SK-N-SH (cell line): Measurements from ENCODE around the gene TMEM88. TPM values are rescaled to one million over a fixed set of nuclear protein-coding genes. Genes with fewer than 3 reads are reported as not detected.

Source experiments
- CTCF ChIA-PET: fragments of 300-600, 350-600 bp; formaldehyde crosslinking; extraction: SDS; loops from one replicate; lab custom pipeline; 2021; lab: Yijun Ruan, JAX
- POLR2A ChIA-PET: fragments of 350-600 bp; sonication (Branson Sonifier 250); formaldehyde crosslinking; extraction: SDS; loops from one replicate; lab custom pipeline; 2020; ENCODE audit warnings: antibody characterized with exemption, inconsistent platforms; lab: Yijun Ruan, JAX
- DNase-seq: peaks from one replicate; pipeline ENCODE4 v3.0.0; 2012
- H2AFZ ChIP-seq: fragments of 200-600 bp; sonication (generic); 2 replicates; pipeline ENCODE4 v1.8.1; 2016; ENCODE audit warnings: antibody characterized with exemption, mild to moderate bottlenecking, low read depth
- H3F3A ChIP-seq: fragments of 200-600 bp; sonication (generic); replicated peaks from 2 replicates; pipeline ENCODE3; 2016; ENCODE audit warnings: antibody characterized with exemption, mild to moderate bottlenecking; ENCODE audit not compliant: insufficient read depth
- H3K27ac ChIP-seq, 2 experiments: fragments of 200-500 bp in 1 of 2; fragments of 200-600 bp in 1 of 2; sonication (Bioruptor generic) in 1 of 2; sonication (generic), shearing (Covaris generic) in 1 of 2; 2 replicates each; pipeline versions ENCODE4 v1.5.1 to v1.6.1; 2014 to 2016; ENCODE audit warnings: low read depth in 2 of 2, inconsistent platforms in 1 of 2, low read length in 1 of 2, mild to moderate bottlenecking in 1 of 2, mixed read lengths in 1 of 2
- H3K27me3 ChIP-seq: fragments of 200-600 bp; sonication (generic), shearing (Covaris generic); 2 replicates; pipeline ENCODE4 v1.6.1; 2016; ENCODE audit warnings: mixed run types; ENCODE audit not compliant: insufficient read depth
- H3K36me3 ChIP-seq, 2 experiments: fragments of 200-500 bp in 1 of 2; fragments of 200-600 bp in 1 of 2; sonication (Bioruptor generic) in 1 of 2; sonication (generic) in 1 of 2; replicated peaks in 1 of 2; 2 replicates each; pipeline versions ENCODE3 to v1.5.1; 2014 to 2016; ENCODE audit warnings: low read length in 1 of 2, mild to moderate bottlenecking in 1 of 2; ENCODE audit not compliant: insufficient read depth in 2 of 2, control insufficient read depth in 1 of 2
- H3K4me1 ChIP-seq, 2 experiments: fragments of 200-500 bp in 1 of 2; fragments of 200-600 bp in 1 of 2; sonication (Bioruptor generic) in 1 of 2; sonication (generic), shearing (Covaris generic) in 1 of 2; 2 replicates each; pipeline versions ENCODE4 v1.5.1 to v1.6.1; 2014 to 2016; ENCODE audit warnings: low read depth in 1 of 2, low read length in 1 of 2, mixed run types in 1 of 2; ENCODE audit not compliant: insufficient read depth in 2 of 2, control insufficient read depth in 1 of 2
- H3K4me2 ChIP-seq: fragments of 200-600 bp; sonication (generic), shearing (Covaris generic); 2 replicates; pipeline ENCODE4 v1.6.1; 2017; ENCODE audit warnings: mixed run types
- H3K4me3 ChIP-seq, 2 experiments: fragments of 200-500 bp in 1 of 2; fragments of 200-600 bp in 1 of 2; sonication (Bioruptor generic) in 1 of 2; sonication (generic), shearing (Covaris generic) in 1 of 2; 2 replicates each; pipeline versions ENCODE4 v1.5.1 to v1.8.1; 2014 to 2016; ENCODE audit warnings: low read depth in 2 of 2, inconsistent platforms in 1 of 2, low read length in 1 of 2, mild to moderate bottlenecking in 1 of 2, mixed read lengths in 1 of 2, moderate library complexity in 1 of 2
- H3K79me2 ChIP-seq: fragments of 200-600 bp; sonication (generic); 2 replicates; pipeline ENCODE4 v1.8.1; 2017; ENCODE audit warnings: mild to moderate bottlenecking; ENCODE audit not compliant: insufficient read depth
- H3K9ac ChIP-seq: fragments of 200-600 bp; sonication (generic); 2 replicates; pipeline ENCODE4 v1.6.1; 2017; ENCODE audit warnings: mixed run types
- H3K9me2 ChIP-seq: fragments of 200-600 bp; sonication (generic); 2 replicates; pipeline ENCODE4 v1.6.1; 2017; ENCODE audit warnings: mixed run types
- H3K9me3 ChIP-seq: fragments of 200-600 bp; sonication (generic); 2 replicates; pipeline ENCODE4 v1.6.1; 2017; ENCODE audit warnings: mixed run types, mild to moderate bottlenecking, moderate library complexity
- H4K20me1 ChIP-seq: fragments of 200-600 bp; sonication (generic); 2 replicates; pipeline ENCODE4 v1.6.1; 2017; ENCODE audit warnings: mild to moderate bottlenecking, mixed run types; ENCODE audit not compliant: insufficient read depth
- ELF1 ChIP-seq: IDR thresholded peaks from 2 replicates; pipeline ENCODE4 v1.4.0; 2012
- EP300 ChIP-seq, 2 experiments: IDR thresholded peaks; 2 replicates each; pipeline versions ENCODE4 v1.4.0 to v1.6.1; 2012; ENCODE audit warnings: borderline replicate concordance in 1 of 2, low read depth in 1 of 2, low read length in 1 of 2
- EZH2phosphoT487 ChIP-seq: fragments of 200-600 bp; sonication (generic); IDR thresholded peaks from 2 replicates; pipeline ENCODE4 v1.6.1; 2017; ENCODE audit warnings: low read depth, mixed run types, mild to moderate bottlenecking, antibody characterized with exemption, moderate library complexity, borderline replicate concordance
- FOSL2 ChIP-seq: IDR thresholded peaks from 2 replicates; pipeline ENCODE4 v1.4.0; 2012; ENCODE audit warnings: low read depth, mild to moderate bottlenecking, moderate library complexity, borderline replicate concordance
- FOXJ3 ChIP-seq: sonication (generic); formaldehyde crosslinking; IDR thresholded peaks from 2 replicates; pipeline ENCODE4 v1.5.1; 2020; ENCODE audit warnings: mild to moderate bottlenecking, missing genetic modification reagents
- FOXM1 ChIP-seq: IDR thresholded peaks from 2 replicates; pipeline ENCODE4 v1.4.0; 2012; ENCODE audit warnings: low read depth, mild to moderate bottlenecking
- GABPA ChIP-seq: IDR thresholded peaks from 2 replicates; pipeline ENCODE4 v1.4.0; 2012; ENCODE audit warnings: low read depth, mild to moderate bottlenecking
- MAX ChIP-seq: IDR thresholded peaks from 2 replicates; pipeline ENCODE4 v1.4.0; 2012; ENCODE audit warnings: low read depth
- MXI1 ChIP-seq: IDR thresholded peaks from 2 replicates; pipeline ENCODE4 v1.6.1; 2012; ENCODE audit warnings: mild to moderate bottlenecking, low read depth, low read length, improper control_type of control experiment
- NRF1 ChIP-seq: IDR thresholded peaks from 2 replicates; pipeline ENCODE4 v1.6.1; 2012; ENCODE audit warnings: low read depth, mild to moderate bottlenecking, low read length
- POLR2AphosphoS5 ChIP-seq: IDR thresholded peaks from 2 replicates; pipeline ENCODE4 v1.6.1; 2012; ENCODE audit warnings: low read depth, low read length
- TAF1 ChIP-seq: IDR thresholded peaks from 2 replicates; pipeline ENCODE4 v1.6.1; 2012; ENCODE audit warnings: low read depth, mild to moderate bottlenecking, low read length, moderate library complexity, borderline replicate concordance
- TCF12 ChIP-seq: IDR thresholded peaks from 2 replicates; pipeline ENCODE4 v1.4.0; 2012
- TEAD4 ChIP-seq: IDR thresholded peaks from 2 replicates; pipeline ENCODE4 v1.4.0; 2012; ENCODE audit warnings: mild to moderate bottlenecking, borderline replicate concordance; ENCODE audit not compliant: insufficient read depth
- USF2 ChIP-seq: fragments of 150-350 bp; IDR thresholded peaks from 2 replicates; pipeline ENCODE4 v1.6.1; 2017; ENCODE audit warnings: antibody characterized with exemption, low read length, low read depth, borderline replicate concordance
- YY1 ChIP-seq: IDR thresholded peaks from 2 replicates; pipeline ENCODE4 v1.4.0; 2012; ENCODE audit warnings: low read depth, mild to moderate bottlenecking
- WGBS: methylation state at CpG from one replicate; pipeline ENCODE4 v1.1.6; 2017; ENCODE audit warnings: low lambda C conversion rate; 5-methylcytosine and 5-hydroxymethylcytosine counted together
- polyA plus RNA-seq, 3 experiments: library from polyadenylated mRNA; depleted of rRNA; stranded (reverse); fragments of >200 nt; gene quantifications; 2 replicates each; pipeline ENCODE4 v1.2.3, GENCODE V29; 2012
- TF ChIP-seq, protein P1 (sequence below): IDR thresholded peaks from 2 replicates; pipeline ENCODE4 v1.4.0; 2012; ENCODE audit warnings: low read depth, borderline replicate concordance
- TF ChIP-seq, protein P2 (sequence below): fragments of 150-350 bp; IDR thresholded peaks from 2 replicates; pipeline ENCODE4 v1.6.1; 2016; ENCODE audit warnings: mild to moderate bottlenecking, low read depth, low read length

The TMEM88 gene
- polyA plus RNA-seq, 1 of the 3 experiments (the other 2 are of a cell fraction): 1.2 TPM

DNA sequence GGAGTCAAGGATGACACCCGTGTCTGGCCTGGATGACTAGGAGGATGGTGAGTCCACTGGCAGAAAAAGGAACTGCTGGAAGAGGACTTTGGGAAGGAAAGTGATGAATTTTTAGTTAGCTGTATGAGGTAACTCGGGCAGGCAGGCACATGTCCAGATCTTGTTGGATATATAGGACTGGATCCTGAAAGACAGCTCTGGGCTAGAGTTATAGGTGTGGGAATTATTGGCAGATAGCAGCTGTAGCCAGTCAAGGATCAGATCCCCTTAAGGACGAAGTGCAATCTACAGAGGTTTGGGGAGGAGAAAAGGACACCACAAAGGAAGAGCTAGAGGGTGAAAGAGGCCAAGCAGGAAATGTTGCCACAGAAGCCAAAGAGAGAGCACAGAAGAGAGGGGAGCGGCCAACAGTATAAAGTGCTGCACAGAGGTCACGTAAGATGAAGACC, 13.0 kb downstream of the TMEM88 start (continued):
- TF ChIP-seq MAX (no peak), GABPA (no peak)
- TF ChIP-seq, all 33 proteins: peak for 0

DNA sequence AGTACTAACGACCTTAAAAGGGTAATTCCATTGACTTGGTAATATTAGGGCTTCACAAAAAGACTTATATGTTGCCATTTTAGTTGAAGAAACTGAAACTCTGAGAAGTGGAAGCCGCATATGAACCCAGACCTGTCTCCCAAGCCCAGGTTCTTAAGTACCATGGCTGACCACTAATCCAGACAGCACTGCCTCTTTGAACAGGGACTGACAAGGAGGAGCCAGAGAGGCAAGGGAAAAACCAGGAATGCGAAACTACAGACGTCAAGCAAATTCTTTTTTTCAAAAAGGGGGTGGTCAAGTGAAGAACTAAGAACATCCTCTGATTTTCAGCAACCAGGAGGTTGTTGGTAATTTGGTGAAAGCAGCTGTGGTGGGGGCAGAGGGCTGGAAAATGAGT, 18.2 kb downstream of the TMEM88 start:
- H3K36me3 ChIP-seq: peaks cover 14 to 38% of the 10 kb centered on the region in 2 experiments
- H3K4me2 ChIP-seq: no peak overlapping the region
- no peak overlapping the region for H2AFZ ChIP-seq
- peaks cover 4% of the 10 kb centered on the region for H3F3A ChIP-seq
- H3K4me1 ChIP-seq: no peaks in the 10 kb centered on the region
- H4K20me1 ChIP-seq: no peaks in the 10 kb centered on the region
- no peaks in the 10 kb centered on the region for H3K9me3 ChIP-seq
- WGBS: 82% methylated on average over 4 of the region's 4 CpGs
- H3K9me2 ChIP-seq: no peaks in the 10 kb centered on the region
- POLR2A ChIA-PET: no interaction called here
- TF ChIP-seq FOSL2 (no peak), ELF1 (no peak), FOXJ3 (CRISPR knock-in tag) (no peak)
- TF ChIP-seq, all 33 proteins: peak for 0
- DNase-seq: no peak
- H3K27ac ChIP-seq: no peak overlapping the region
- H3K9ac ChIP-seq: no peak overlapping the region
- H3K79me2 ChIP-seq: no peaks in the 10 kb centered on the region
- no peaks in the 10 kb centered on the region for H3K27me3 ChIP-seq
- CTCF ChIA-PET: interaction anchor here (1.3 to 1.6 kb wide), 3 partner anchors 11 to 118 kb away, joined by 3 to 9 read pairs (median 3); partner anchors contain the start of gene NAA38
- no peak overlapping the region for H3K4me3 ChIP-seq

DNA sequence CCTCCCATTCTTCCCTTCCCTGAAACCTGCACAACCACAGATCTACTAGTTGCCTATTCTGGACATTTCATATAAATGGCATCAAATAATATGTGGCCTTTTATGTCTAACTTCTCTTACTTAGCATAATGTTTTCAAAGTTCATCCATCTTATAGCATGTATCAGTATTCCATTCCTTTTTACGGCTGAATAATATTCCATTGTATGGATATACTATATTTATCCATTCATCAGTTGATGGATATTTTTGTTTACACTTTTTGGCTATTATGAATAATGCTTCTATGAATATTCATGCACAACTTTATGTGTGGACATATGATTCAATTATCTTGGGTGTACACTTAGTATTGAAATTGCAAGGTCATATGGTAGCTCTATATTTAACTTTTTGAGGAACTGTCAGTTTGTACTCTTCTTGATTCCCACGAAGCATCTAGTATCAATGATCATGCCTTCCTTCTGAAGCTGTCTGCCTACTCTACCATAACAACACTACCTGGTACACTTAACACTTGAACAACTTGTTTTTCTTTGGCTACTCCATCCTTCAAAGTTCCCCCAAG, 21.0 kb downstream of the TMEM88 start:
- Histone ChIP-seq H3K9ac (no peak overlapping the region), H3K27ac (no peak overlapping the region), H3K9me2 (no peaks in the 10 kb centered on the region), H3K9me3 (no peaks in the 10 kb centered on the region), H3K36me3 (peaks cover 30 to 57% of the 10 kb centered on the region in 2 experiments), H4K20me1 (no peaks in the 10 kb centered on the region), H3K27me3 (no peaks in the 10 kb centered on the region), H3K4me2 (no peak overlapping the region), H3K4me1 (peaks cover 0 to 13% of the 10 kb centered on the region in 2 experiments; a peak in 2 of 4 replicates), H2AFZ (no peak overlapping the region), H3F3A (peaks cover 8% of the 10 kb centered on the region), H3K4me3 (no peak overlapping the region), H3K79me2 (no peaks in the 10 kb centered on the region)
- POLR2A ChIA-PET: no interaction called here
- TF ChIP-seq FOSL2 (no peak), MXI1 (no peak)
- TF ChIP-seq, protein P1, sequence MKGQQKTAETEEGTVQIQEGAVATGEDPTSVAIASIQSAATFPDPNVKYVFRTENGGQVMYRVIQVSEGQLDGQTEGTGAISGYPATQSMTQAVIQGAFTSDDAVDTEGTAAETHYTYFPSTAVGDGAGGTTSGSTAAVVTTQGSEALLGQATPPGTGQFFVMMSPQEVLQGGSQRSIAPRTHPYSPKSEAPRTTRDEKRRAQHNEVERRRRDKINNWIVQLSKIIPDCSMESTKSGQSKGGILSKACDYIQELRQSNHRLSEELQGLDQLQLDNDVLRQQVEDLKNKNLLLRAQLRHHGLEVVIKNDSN: no peak
- WGBS: 97% methylated on average over 2 of the region's 2 CpGs
- CTCF ChIA-PET: interaction anchor here (1.1 to 1.7 kb wide), 3 partner anchors 10 to 114 kb away, joined by 3 to 5 read pairs (median 3); no protein-coding TSS in a partner anchor
- no peak for DNase-seq

- CTCF ChIA-PET: interaction anchor here (1.0 kb wide), 1 partner anchor 16 kb away, joined by 4 read pairs; no protein-coding TSS in a partner anchor
- no peak overlapping the region for H3K4me3 ChIP-seq
- POLR2A ChIA-PET: no interaction called here
- H3K27me3 ChIP-seq: no peaks in the 10 kb centered on the region
- no peaks in the 10 kb centered on the region for H3K9me2 ChIP-seq
- no peak overlapping the region for H3K4me2 ChIP-seq
- H3K79me2 ChIP-seq: no peaks in the 10 kb centered on the region
- H3K36me3 ChIP-seq: peaks cover 22 to 54% of the 10 kb centered on the region in 2 experiments
- peaks cover 14% of the 10 kb centered on the region for H3F3A ChIP-seq
- DNase-seq: no peak
- 88% methylated on average over 7 of the region's 7 CpGs for WGBS
- H3K4me1 ChIP-seq: peaks cover 7 to 34% of the 10 kb centered on the region in 2 experiments
- no peak overlapping the region for H3K9ac ChIP-seq
- no peaks in the 10 kb centered on the region for H4K20me1 ChIP-seq
- no peaks in the 10 kb centered on the region for H3K9me3 ChIP-seq
- H3K27ac ChIP-seq: no peak overlapping the region
- no peak overlapping the region for H2AFZ ChIP-seq
- TF ChIP-seq, protein P2, sequence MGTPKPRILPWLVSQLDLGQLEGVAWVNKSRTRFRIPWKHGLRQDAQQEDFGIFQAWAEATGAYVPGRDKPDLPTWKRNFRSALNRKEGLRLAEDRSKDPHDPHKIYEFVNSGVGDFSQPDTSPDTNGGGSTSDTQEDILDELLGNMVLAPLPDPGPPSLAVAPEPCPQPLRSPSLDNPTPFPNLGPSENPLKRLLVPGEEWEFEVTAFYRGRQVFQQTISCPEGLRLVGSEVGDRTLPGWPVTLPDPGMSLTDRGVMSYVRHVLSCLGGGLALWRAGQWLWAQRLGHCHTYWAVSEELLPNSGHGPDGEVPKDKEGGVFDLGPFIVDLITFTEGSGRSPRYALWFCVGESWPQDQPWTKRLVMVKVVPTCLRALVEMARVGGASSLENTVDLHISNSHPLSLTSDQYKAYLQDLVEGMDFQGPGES: no peak
- TF ChIP-seq YY1 (no peak), POLR2AphosphoS5 (no peak), MXI1 (no peak), TEAD4 (no peak), TAF1 (no peak), TCF12 (no peak), EP300 (IDR thresholded peaks at IDR 0.05; ENCODE audit: borderline replicate concordance in 1 of 2, low read depth in 1 of 2, low read length in 1 of 2) (no peak), FOXM1 (no peak), NRF1 (no peak), USF2 (no peak), EZH2phosphoT487 (no peak)
Observed at GRCh38 chr17:7878234-7878633, 23.4 kb downstream of the TMEM88 start.
